GM21515 (cell line): ENCODE measurements around the gene PGLYRP1.

ENCODE experiments used
- ATAC-seq: cut with Tn5 transposase; IDR thresholded peaks from one replicate; pipeline ENCODE4 v1.9.1; 2021; ENCODE audit not compliant: unreplicated experiment

The PGLYRP1 gene, protein sequence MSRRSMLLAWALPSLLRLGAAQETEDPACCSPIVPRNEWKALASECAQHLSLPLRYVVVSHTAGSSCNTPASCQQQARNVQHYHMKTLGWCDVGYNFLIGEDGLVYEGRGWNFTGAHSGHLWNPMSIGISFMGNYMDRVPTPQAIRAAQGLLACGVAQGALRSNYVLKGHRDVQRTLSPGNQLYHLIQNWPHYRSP

DNA sequence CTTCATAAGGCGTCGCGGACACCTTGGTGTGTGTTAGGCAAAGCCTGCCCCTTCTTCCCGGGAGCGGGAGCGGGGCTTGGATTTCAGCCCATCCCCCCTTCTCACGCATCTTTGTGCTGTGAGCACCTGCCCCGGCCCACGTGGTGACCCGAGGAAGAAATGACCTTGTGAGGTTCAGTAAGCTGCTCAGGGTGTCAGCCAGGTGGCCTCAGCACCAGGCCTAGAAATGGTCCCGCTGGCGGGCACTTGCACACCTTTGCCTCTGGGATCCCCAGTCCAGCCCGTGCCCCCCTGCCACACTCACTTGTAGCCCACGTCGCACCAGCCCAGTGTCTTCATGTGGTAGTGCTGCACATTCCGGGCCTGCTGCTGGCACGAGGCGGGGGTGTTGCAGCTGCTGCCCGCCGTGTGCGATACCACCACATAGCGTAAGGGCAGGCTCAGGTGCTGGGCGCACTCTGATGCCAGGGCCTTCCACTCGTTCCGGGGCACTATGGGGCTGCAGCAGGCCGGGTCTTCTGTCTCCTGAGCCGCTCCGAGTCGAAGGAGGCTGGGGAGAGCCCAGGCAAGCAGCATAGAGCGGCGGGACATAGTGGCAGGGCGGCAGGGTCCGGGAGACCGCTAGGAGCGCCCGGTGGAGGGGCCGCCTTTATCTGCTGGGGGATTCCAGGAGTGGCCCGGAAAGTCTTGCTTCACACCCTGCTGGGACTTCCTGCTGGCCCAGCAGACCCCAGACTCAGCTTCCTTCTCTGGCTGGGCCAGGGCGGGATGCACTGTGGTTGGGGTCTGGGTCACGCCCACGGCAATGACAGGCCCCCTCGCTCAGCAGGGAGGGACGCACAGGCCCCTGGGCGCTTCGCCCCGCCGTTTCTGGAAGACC, at the start of gene PGLYRP1:
Gene PGLYRP1 (minus strand): TSS at position 623 of the 880 bp plus-strand sequence. CDS start 32 bp downstream, at position 591.
- no peak for ATAC-seq

- ATAC-seq = no peak
Observed at GRCh38 chr19:46069806-46070341, 47.0 kb upstream of the PGLYRP1 start.

DNA sequence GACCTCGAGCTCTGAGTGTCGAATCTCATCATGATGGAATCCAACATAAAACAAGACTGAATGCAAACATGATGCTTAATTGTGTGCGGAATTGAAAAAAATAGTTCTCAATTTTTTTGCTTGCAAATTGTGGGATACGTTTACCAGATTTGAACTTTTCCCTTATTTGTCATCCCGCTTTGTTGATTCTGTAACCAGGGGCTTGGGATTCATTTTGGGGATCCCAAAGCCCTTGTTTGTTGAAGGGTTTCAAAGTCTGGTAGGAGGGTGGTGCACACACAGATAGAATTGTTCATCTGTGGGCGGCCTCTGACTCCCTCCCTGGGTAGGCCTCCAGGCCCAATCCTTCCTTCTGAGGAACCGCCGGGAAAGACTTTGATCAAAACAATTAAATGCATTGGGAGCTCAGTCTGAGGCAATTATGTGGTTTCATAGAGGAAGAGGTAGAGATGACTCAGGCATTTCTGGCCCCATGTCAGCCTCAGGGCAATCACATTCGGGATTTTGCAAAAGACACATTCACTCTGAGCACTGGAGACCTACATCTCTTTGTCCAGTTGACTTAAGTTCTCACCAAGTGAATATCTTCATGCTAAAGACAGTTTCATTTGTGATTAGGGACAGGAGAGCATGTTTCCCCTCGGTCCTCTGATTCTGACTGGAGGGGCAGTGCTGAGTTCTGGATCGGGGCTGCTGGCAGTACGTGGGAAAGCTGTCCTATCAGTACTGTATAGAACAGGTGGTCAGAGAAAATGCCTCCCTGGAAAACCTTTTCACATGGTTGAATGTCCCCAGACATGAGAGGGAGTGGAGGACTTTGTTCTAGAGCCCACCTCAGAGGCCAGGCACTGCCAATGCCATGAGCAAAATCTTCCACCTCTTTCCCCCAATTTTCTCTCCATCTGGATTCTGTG, 45.7 kb upstream of the PGLYRP1 start:
- ATAC-seq = no peak

DNA sequence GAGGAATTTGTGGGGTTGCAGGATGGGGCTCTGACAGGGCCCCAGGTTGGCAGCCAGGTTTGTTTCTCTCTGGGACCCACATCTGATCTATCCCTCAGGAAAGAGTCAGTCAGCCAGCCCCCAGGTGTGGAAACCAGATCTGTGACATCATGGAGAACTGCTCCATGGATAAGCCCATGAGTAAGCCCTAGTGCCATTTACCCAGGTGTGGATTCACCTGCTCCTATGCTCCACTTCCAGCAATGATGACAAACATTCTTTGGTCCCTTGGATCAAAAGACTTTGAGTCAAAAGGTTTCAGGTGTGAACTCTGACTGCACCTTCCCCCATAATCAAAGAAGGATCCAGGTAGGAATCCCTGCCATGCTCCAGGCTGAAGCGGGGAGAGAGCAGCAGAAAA, 44.8 kb upstream of the PGLYRP1 start:
- ATAC-seq = no peak

DNA sequence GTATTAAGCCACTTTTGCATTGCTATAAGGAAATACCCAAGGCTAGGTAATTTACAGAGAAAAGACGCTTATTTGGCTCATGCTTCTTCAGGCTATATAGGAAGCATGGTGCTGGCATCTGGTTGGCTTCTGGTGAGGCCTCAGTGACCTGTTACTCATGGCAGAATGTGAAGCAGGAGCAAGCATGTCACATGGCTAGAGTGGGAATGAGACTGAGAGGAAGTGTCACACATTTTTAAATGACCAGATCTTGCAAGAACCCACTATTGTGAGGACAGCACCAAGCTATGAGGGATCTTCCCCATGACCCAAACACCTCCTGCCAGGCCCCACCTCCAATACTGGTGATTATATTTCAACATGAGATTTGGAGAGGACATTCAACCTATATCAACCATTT, 43.6 kb upstream of the PGLYRP1 start:
- no peak for ATAC-seq

DNA sequence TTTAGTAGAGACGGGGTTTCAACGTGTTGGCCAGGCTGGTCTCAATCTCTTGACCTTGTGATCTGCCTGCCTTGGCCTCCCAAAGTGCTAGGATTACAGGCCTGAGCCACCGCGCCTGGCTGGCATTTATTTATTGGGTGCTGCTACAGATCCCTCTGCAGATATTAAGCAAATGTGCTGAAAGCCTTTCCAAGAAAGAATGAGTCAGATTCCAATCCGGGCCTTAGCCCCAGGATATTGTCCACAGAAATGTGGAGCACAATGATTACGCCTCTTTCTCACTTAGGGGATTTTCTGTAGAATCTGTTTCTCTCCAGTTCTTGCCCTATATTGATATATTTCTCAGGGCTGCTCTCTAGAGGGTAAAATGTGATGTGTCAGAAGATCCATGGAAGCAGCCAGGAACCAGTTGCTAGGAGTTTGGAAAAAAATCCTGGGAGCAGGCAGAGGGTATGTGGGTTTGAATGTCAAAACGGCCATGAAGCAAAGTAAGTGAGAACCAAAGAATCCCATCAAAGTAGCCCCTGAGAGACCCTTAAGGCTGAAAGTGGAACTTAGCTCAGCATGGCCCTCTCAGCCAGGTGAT, 42.7 kb upstream of the PGLYRP1 start:
- no peak for ATAC-seq

- ATAC-seq = no peak
Observed at GRCh38 chr19:46063201-46063600, 40.3 kb upstream of the PGLYRP1 start.

- ATAC-seq = no peak
Observed at GRCh38 chr19:46060012-46060411, 37.2 kb upstream of the PGLYRP1 start.

DNA sequence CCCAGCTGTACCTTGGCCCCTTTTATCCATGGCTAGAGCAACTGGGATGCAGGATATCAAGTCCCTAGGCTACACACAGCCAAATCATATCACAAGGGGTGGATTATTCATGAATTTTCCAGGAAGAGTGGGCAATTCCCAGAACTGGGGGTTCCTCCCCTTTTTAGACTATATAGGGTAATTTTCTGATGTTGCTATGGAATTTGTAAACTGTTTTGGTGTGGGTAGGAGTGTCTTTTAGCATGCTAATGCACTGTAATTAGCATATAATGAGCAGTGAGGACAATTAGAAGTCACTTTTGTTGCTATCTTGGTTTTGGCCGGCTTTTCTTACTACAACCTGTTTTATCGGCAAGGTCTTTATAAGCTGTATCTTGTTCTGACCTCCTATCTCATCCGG, 35.9 kb upstream of the PGLYRP1 start:
- no peak for ATAC-seq

DNA sequence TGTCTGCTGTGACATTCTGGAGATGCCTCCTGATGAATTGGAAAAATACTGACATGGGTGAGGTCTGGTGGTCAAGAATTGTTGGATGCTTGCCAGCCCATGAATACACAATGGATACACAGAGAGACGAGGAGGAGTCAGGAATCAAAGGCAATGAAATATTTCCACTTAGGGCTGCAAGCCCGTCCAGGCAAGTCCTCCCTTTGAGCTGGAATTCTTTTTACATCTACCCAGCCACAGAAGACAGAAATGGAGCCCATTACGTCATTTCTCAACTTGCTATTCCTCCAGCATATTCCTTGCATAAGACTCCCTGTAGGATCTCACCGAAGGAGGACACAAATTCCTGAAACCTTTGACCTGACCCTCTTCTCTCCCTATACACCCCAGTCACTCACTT, 33.7 kb upstream of the PGLYRP1 start:
- ATAC-seq = no peak

DNA sequence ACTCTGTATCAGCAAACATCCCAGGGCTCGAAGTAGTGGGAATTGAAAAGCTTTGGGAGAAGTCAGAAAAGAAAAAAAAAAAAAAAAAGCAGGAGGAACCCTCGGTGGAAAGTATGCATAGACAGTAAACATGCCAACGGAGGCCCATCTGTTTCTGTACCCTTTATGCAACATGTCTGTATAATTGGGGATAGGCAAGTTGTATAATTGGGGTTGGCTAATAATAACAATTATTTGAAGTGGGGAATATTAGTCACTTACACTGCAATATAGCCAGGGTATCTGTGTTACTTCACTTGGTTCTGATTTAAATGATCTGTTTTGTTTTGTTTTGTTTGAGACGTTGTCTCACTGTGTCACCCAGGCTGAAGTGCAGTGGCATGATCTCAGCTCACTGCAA, 30.0 kb upstream of the PGLYRP1 start:
- ATAC-seq = no peak

- no peak for ATAC-seq
Observed at GRCh38 chr19:46049597-46049996, 26.7 kb upstream of the PGLYRP1 start.

DNA sequence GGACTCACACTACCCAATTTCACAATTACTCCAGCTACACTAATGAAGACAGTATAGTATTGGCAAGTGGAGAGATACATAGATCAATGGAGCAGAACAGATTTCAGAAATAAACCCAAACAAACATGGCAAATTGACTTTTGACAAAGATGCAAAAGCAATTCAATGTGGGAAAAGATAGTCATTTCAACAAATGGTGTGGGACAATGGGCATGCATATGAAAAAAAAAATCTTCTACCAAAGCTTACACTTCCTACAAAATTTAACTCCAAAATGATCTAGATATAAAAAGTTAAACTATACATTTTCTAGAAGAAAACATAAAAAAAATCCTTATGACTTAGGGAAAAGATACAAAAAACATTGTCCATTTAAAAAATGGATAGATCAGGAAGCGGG, 20.7 kb upstream of the PGLYRP1 start:
- no peak for ATAC-seq

GRCh38 chr19:46042252-46042883, 19.5 kb upstream of the PGLYRP1 start:
- ATAC-seq = no peak

DNA sequence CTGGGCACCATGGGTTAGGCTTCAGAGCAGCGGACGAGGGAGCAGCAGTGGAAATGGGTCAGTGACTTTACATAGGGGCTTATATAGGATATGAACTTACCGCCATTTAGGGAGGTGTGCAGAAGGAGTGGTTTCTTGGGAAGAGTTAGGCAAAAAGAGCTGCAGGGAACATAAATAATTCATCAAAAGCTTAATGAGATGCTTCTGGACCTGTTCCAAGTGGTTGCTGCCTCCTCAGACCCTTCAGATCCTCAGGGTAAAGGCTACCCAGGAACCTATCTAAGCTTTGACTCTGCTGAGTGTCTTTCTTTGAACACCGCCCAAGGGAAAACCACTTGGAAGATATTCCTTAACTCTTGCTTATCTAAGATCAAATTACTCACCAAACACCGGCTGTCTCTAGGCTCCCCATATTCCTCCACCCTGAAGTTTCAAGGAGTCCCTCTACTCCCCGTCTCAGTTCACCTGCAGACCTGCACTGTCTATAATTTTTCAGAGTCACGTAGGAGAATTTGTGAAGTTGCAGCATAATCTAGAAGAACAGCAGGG, 18.2 kb upstream of the PGLYRP1 start, which contains the start of gene IGFL4:
Gene IGFL4 (minus strand): TSS at position 51 of the 549 bp plus-strand sequence. CDS start 40 bp downstream, at position 11.
- ATAC-seq = no peak

GRCh38 chr19:46040125-46040524, 17.3 kb upstream of the PGLYRP1 start:
- ATAC-seq = no peak

- no peak for ATAC-seq
Observed at GRCh38 chr19:46036744-46037128, 13.9 kb upstream of the PGLYRP1 start.

DNA sequence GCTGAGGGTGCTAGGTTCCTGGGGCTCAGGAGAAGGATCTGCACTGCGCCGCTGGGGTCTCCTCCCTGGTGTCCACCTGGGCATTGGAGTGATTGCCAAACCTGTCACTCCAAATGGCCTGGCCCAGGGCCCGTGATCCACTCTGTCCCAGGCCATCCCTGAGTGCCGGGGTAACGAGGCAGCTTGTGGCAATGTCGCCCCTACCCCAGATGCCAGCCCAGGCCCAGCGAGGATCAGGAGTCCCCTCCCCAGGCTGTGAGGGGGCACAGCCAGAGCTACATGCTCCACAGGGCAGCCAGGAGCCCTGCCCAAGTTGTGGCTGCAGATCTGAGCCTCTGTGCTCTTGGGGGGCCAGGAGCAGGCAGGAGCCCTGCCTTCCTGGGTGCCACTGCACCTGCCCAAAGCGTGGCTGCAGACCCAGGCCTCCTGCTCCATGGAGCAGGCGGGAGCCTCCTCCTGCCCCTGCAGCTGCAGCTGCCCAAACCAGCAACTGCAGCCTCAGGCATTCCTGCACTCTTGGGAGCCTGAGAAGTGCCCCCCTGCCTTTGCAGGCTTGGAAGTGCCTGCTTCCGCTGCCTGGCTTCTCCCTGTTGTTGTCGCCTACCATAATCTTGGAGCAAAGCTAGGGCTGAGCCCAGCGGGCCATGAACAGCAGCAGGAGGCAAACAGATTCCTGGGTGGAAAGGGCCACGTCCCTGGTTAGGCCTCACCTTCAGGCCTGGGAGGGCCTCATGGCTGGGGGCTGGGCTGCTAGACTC, 13.3 kb upstream of the PGLYRP1 start:
- no peak for ATAC-seq

DNA sequence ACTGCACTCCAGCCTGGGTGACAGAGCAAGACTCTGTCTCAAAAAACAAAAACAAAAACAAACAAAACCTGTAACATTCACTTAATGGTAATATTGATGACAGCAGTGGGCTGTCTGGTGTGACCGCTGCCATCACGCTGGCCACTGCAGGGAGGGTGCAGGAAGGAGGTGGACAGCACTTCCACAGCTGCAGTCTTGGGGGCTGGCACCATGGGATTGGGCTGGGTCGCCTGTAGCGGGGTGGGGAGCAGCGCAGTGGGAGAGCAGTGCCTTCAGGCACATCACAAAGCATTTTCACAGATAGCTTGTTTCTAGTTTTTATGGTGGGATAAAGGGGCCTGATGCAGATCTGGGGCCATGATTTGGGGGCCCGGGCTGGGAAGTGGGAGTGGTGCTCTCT, 12.7 kb upstream of the PGLYRP1 start:
- no peak for ATAC-seq
